Midbrain (tissue), 1 donor: ENCODE data around the gene SPATA9.

Experiments used
- DNase-seq: peaks from one replicate; lab custom pipeline; 2025; lab: John Stamatoyannopoulos, UW

SPATA9 gene

DNA sequence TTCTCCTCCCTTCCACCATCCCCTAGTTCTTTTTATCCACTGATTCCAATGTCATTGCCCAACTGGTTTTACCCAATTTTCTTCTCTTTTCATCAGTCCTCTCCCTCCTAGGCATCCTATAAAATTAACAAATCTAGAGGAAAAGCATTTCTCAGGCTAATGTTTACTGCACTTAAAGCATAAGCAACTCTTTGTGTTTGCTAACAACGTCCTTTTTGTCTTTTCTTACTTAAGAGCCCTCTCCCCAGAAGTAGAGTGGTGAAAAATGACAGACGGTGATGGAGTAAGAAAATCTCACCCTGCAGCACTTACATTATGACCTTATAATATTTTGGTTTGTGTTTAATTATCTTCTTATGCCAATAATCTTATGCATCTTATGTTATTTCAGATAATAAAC lies 1.6 kb upstream of the SPATA9 start:
- no peak for DNase-seq

DNA sequence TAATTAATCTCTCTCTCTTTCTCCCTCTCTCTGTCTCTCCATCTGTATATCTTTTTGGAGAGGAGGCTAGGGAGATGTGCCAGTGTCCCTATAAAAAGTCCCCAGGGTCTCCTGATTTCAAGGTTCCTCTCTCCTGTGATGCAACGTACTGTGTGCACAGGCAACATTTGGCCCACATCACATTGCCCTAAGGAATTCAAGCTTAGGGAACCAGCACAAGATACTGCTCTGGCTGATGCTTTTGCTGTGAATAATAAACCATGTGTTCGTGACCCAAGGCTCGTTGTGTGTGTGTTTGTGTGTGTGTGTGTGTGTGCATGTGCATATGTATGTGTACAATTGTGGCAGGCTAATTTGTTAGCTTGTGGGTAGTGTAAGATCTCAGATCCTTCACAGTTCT lies 9.7 kb downstream of the SPATA9 start:
- no peak for DNase-seq

DNA sequence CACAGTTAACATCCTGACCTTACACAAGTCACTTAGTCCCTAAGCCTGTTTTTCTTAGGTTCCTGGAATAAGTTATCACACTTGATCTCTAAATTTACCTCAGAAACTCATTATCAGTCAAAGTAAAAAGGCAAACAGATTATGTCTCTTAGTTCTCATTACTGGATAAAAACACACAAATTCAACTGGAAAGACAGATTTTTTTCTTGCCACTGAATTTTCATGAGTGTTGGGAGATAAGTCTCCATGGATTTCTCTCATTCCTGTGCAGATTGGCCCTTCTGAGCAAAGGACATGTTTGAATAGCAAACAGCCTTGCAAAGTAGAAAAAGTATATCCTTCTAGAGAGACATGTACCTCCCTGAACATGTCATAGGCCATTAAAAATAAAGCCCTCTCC lies 10.2 kb downstream of the SPATA9 start:
- DNase-seq = no peak

DNA sequence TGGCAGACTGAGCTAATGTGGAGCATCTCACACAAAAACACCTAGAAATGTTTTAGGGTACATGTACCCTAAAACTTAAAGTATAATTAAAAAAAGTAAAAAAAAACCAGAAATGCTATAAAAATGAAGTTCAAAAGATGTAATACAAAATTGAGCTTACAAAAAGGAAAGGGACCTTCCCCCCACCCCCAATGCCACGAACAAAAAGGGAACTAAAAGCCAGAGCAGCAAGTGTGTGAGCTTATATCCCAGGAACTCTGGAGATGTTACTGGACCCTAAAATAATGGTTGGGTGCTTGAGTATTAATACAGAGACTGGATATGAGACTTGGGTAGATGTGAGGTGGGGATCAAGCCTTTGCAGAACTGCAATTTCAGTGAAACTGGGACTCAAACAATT lies 11.0 kb downstream of the SPATA9 start:
- no peak for DNase-seq

DNA sequence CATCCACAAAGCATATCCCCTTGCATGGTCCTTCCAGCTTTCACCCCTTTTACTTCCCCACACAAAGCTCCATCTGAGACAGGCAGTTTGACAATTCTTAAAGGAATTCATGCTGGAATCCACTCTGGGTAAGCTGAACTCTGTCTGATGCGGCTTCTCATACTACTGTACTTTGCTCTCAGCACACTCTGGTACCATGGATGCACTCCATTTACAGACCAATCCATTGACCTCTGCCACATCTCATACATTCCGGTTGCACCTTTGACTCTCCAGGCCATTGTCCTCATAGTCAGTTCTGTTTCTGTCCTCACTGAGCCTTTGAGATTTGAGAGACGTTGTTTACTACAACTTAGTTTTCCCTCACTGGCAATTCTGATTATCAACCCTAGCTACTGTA lies 12.2 kb downstream of the SPATA9 start:
- DNase-seq = no peak

DNA sequence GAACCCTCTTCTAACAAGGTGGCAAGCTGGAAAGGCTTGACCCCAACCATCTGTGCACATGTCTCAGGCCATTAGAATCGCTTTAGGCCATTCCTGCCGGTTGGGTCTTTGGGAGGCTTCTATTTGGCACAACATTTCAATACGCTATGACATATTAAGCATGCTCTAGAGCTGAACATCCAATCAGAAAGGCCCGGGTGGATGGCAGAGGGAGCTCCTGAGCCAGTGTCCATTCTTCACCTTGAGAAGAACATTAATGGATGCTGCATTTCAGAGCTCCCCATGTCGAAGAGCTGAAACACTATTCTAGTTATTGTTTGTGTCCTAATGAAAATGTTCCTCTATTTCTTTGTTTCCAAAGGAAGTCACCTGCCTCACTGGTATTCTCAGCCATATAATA lies 12.8 kb downstream of the SPATA9 start:
- no peak for DNase-seq

- DNase-seq = peak; percentile 21
These were observed 13.3 kb downstream of the SPATA9 start for GRCh38 chr5:95669540-95669939.

DNA sequence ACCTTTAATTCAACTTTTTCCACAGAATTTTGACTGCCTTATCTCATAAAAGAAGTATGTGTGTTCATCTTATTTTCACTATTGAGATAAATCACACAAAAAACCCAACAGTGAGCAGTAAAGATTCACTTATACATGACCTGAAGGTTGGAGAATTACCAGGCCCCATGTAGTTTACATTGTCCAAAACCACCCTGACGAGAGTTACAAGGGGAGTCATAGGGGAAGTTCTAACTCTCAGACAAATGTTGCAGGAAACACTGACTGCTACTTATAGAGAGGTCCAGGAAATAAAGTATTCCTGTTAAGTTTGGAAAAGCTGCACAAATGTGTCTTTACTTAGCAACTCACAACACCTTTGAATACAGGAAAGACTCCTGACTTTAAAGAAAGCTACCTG lies 14.1 kb downstream of the SPATA9 start:
- DNase-seq = no peak

GRCh38 chr5:95668216-95668615 lies 14.6 kb downstream of the SPATA9 start:
- no peak for DNase-seq

DNA sequence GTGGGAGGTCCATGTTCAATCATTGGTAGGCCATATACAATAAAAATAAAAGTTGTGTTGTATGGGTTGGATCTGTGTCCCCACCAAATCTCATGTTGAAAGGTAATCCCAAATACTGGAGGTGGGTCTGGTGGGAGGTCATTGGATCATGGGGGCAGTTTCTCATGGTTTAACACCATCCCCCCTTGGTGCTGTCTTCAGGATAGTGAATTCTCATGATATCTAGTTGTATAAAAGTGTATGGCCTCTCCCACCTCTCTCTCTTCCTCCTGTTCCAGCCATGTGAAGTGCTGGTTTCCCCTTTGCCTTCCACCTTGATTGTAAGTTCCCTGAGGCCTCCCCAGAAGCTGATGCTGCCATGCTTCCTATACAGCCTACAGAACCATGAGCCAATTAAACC lies 15.1 kb downstream of the SPATA9 start:
- no peak for DNase-seq

DNA sequence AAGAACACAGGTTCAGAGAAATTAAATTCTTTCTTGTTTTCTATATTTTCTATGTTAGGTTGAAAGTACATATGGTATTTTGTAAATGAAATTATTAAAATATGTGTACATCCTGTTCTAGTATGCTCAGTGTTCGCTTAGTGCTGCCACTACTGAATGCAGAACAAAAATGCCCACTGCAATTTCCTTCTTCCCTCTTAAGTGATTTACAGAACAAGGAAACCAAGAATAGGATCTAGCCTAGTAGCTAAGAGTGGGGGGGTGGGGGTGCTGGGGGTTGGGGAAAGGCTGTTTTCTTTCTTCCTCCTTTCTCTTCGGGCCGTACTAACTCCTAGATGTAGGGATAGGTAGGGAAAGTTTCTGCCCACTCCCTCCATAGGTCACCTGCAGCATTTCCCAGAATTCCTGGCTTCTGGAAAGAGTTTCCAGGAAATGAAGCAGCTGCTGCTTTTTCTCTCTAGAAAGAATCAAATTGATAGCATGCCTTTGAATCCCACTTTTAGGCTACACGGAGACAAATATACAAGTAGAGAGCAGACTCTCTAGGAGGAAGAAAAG lies 15.7 kb downstream of the SPATA9 start:
- DNase-seq = no peak

GRCh38 chr5:95664204-95664786 lies 18.5 kb downstream of the SPATA9 start:
- DNase-seq = peak; percentile 75

DNA sequence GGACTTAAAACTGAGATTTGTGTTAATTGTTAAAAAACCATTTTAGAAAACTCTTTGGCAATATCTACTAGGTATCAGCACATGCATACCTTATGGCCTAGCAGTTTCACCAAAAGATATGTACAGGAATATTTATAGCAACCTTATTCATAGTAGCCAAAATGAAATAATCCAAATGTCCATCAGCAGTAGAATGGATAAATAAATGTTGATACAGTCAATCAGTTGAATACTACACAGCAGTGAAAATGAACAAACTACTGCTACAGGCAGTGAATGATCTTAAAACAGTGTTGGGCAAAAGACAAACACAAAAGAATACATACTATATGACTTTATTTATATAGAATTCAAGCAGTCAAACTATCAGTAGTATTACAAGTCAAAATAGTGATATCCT lies 19.8 kb downstream of the SPATA9 start:
- DNase-seq = no peak

GRCh38 chr5:95660060-95660459 lies 22.7 kb downstream of the SPATA9 start:
- DNase-seq = no peak

- DNase-seq = no peak
These were observed 27.2 kb downstream of the SPATA9 start for GRCh38 chr5:95655575-95655974.

DNA sequence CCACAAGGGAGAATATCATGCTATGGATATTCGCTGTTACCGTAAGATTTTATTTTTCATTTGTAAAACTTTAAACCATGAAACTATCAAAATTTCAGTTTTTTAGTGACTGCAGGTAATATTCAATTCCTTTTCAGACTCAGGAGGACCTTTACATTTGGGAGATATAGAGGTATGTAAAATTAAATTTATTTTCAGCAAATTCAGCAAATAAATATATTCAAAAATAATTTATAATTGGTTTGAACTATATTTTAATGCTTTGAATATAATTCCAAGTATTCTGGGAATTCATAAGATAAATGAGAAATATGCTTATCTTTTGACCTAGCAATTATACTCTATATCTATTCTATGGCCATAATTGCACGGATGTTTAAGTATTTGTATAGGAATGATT lies 28.6 kb downstream of the SPATA9 start:
- DNase-seq = no peak

DNA sequence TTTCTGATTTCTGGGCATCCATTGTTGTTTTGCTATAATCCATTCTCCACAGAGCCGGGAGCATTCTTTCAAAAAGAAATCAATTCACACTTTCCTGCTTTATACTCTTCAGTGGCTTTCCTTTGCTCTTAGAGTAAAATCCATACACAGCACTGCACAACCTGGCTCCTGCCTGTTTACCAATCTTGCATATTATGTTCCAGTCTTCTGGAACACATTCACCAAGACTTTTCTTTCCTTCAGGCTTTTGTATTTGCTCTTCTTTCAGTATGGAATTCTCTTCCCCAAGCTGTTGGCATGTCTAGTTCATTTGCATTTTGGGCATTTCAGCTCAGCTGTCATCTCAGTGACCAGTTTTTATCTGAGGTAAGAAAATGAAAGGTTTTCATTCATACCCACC lies 29.9 kb downstream of the SPATA9 start:
- DNase-seq = no peak

DNA sequence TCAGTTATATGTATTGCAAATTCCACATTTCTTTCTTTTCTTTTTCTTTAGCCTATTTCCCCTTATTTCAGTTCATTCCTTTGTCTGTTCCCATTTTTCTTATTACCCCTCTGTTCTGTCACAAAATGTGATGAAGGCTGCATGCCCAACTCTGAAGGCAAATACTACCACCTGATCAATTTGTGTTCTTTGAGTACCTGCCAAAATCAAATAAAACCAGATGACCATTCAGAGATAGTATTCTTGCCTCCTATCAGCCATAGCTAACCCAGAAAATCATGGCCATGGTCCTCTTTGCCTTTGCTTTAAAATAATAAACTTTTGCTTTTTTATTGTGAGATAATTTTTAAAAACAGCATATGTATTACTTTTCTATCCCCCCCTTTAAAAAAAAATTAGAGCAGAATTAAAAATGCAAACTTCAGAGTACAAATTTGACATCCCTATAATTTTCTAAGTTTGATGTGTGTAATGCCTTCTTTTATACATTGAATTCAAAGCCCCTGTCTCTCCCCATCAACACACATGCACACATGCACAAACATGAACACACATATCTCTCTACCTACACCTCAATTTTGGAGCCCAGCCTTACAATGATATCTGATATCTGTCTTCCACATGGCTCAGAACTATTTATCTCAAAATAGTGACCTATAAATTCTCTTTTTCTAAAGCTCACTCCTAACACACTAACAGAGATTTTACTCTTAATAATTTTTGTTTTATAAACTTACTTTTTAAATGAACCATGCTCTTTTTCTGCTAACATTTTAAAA lies 32.8 kb downstream of the SPATA9 start:
- no peak for DNase-seq

GRCh38 chr5:95649274-95649673 lies 33.5 kb downstream of the SPATA9 start:
- no peak for DNase-seq

DNA sequence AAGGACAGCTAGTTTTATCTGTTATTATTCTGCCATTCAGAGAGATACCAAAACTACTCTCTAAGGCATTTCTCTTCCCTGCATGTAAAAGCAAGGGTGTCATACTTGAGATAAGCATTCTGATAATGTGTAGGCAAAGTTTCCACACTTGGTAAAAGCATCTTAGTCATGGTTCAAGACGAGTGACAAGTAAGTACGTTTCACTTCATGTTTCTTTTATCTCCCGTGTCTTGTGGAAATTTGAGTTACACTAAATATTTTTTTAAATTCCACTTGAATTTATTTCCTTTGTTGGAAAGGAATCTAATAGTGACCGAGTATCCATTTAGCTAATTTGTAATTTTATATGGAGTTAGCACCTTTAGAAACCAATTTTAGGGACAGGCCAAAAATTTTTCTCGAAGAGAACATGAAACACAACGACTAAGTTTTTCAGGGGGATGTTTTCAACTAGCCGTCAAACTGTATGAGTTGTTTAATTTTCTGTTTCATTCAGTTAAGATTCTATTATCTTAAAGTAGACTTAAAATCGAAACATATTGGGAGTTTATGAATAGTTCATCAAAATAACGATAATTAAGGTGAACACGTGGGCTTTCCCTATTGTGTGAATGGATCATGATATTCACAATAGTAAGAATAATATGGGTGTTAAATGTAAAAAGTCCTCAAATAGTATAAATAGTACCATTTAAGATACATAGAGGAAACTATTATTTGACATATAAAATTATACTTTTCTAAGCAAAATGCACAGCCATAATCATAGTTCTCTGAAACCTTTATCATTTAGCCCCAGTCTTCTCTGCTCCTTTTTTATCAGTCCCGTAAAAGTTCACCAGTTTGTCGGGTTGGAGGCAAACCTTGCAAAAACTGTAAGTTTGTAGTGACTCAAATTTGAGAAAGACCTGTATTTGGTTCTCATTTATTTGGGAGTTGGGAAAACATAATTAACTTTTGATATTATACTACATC lies 34.6 kb downstream of the SPATA9 start:
- no peak for DNase-seq

- peak; percentile 96 for DNase-seq
These were observed 36.0 kb downstream of the SPATA9 start, which contains the start of gene RFESD for GRCh38 chr5:95646569-95647431. TSS of gene RFESD (plus strand) at chr5:95646777. CDS start at chr5:95652272, 5,495 bp downstream.
